ENCODE measurements around the gene SYT14. TPM values are rescaled to one million over a fixed set of nuclear protein-coding genes. Genes with fewer than 3 reads are reported as not detected.
"Not testable (repeated sequence)": the region's sequence is repeated elsewhere in the genome, so short reads cannot be mapped to it uniquely, and the experiment has no call there.

Gene SYT14
- total and polyA plus RNA-seq, 2 of the 4 experiments (the other 2 are of a cell fraction) = 0.14 to 1.3 TPM

DNA sequence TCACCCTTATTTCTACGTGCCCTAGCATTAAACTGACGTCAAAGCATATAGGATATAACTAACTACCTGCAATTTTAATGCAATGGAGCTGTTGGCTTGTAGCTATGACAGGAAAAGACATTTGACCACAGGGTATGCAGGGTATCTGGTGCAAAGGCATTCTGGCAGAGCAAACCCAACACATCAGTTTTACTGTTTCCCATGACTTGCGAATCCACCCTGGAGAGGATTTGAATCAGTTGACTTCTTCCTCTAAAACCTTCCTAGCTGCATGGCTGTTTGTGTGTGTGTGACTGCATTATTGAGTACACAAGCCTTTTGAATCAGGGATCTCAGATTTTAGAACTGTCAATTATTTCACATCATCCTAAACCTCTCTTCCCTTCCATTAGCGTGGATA, 41.7 kb upstream of the SYT14 start:
- Histone ChIP-seq H2AFZ (replicated peaks; ENCODE audit: low read length, poor library complexity) (no peak overlapping the region), H4K20me1 (ENCODE audit: insufficient read depth, low read length) (no peaks in the 10 kb centered on the region), H3K27ac (ENCODE audit: insufficient read depth, low read length) (no peak overlapping the region), H3K4ac (ENCODE audit: low read depth, low read length) (peak overlapping the region; percentile 75), H3K9me1 (ENCODE audit: insufficient read depth, low read length) (peaks cover 9% of the 10 kb centered on the region; the same call in 1 of the 2 replicates), H3K9me3 (ENCODE audit: control insufficient read depth, insufficient read depth, low read length) (no peaks in the 10 kb centered on the region), H2BK20ac (ENCODE audit: low read depth, low read length) (peak overlapping the region; percentile 93), H2AK5ac (ENCODE audit: low read depth, low read length) (peak overlapping the region; percentile 42; the same call in 1 of the 2 replicates), H2AK9ac (replicated peaks; ENCODE audit: low read depth, low read length, poor library complexity) (no peak overlapping the region), H3K9ac (ENCODE audit: low read depth, low read length) (no peak overlapping the region), H4K5ac (ENCODE audit: low read depth, low read length) (no peak overlapping the region), H3K56ac (ENCODE audit: extremely low read depth, insufficient read depth, low read length) (no peak overlapping the region), H4K8ac (ENCODE audit: low read depth in 2 of 2, low read length in 2 of 2) (peak overlapping the region in 1 of 2 experiments; percentile 67; a peak in 1 of 4 replicates), H3K23ac (ENCODE audit: low read depth, low read length) (peak overlapping the region; percentile 31; the same call in 1 of the 2 replicates), H2BK15ac (ENCODE audit: low read depth, low read length) (peak overlapping the region; percentile 33; the same call in 1 of the 3 replicates), H3K4me2 (ENCODE audit: low read depth, low read length) (no peak overlapping the region; the same call in 1 of the 2 replicates), H3K27me3 (ENCODE audit: control insufficient read depth, insufficient read depth, low read length) (no peaks in the 10 kb centered on the region), H3K4me1 (ENCODE audit: control insufficient read depth, insufficient read depth, low read length) (peaks cover 5% of the 10 kb centered on the region), H4K91ac (ENCODE audit: insufficient read depth, low read depth, low read length) (peak overlapping the region; percentile 31; the same call in 1 of the 2 replicates), H2BK5ac (ENCODE audit: low read depth, low read length, poor library complexity, severe bottlenecking) (peak overlapping the region; percentile 10), H3K18ac (ENCODE audit: low read depth, low read length) (no peak overlapping the region), H3K36me3 (ENCODE audit: control insufficient read depth, insufficient read depth, low read length) (no peaks in the 10 kb centered on the region), H3K14ac (replicated peaks; ENCODE audit: low read depth, low read length) (peak overlapping the region; percentile 83), H3K79me1 (ENCODE audit: low read depth in 1 of 2, low read length in 2 of 2) (no peaks in the 10 kb centered on the region), H2BK120ac (ENCODE audit: low read depth, low read length) (peak overlapping the region; percentile 78; the same call in 1 of the 2 replicates), H3K4me3 (ENCODE audit: insufficient read depth, low read depth, low read length) (no peak overlapping the region)
- ChIA-PET CTCF (no interaction called here), POLR2A (ENCODE audit: unreplicated experiment) (no interaction called here)
- no TSS peak for BruUV-seq (replicated peaks)
- in situ Hi-C loops (cut with MboI; ENCODE audit: low sequenced_read_pairs) = no loop called here
- TF ChIP-seq MAFK (IDR thresholded peaks at IDR 0.05; ENCODE audit: low read depth, low read length) (no peak), RCOR1 (IDR thresholded peaks at IDR 0.05; ENCODE audit: insufficient replicate concordance, low read length) (no peak), NFE2L2 (IDR thresholded peaks at IDR 0.05; ENCODE audit: low read depth, low read length) (no peak), MXI1 (IDR thresholded peaks at IDR 0.05; ENCODE audit: borderline replicate concordance, low read depth, low read length) (no peak), CEBPB (IDR thresholded peaks at IDR 0.05; ENCODE audit: low read depth, low read length) (no peak)
- intact Hi-C loops (cut with micrococcal nuclease) = no loop called here
- dilution Hi-C loops (cut with HindIII; ENCODE audit: low sequenced_read_pairs, unreplicated experiment) = no loop called here
- ATAC-seq (ENCODE audit: low read depth) (no peak), DNase-seq (peak; percentile 33)
- no CpG with 5 or more reads among the region's 4 CpGs for WGBS, 2 experiments (ENCODE audit: extremely low coverage in 2 of 2, insufficient read length in 1 of 2)

DNA sequence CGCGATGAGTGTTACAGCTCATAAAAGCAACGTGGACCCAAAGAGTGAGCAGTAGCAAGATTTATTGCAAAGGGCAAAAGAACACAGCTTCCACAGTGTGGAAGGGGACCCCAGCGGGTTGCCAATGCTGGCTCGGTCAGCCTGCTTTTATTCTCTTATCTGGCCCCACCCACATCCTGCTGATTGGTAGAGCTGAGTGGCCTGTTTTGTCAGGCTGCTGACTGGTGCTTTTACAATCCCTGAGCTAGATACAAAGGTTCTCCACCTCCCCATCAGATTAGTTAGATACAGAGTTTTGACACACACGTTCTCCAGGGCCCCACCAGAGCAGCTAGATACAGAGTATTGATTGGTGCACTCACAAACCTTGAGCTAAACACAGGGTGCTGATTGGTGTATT, 39.7 kb upstream of the SYT14 start:
- H3K4me1 ChIP-seq (ENCODE audit: control insufficient read depth, insufficient read depth, low read length); dilution Hi-C loops (cut with HindIII; ENCODE audit: low sequenced_read_pairs, unreplicated experiment); H3K4me2 ChIP-seq (ENCODE audit: low read depth, low read length); H3K9ac ChIP-seq (ENCODE audit: low read depth, low read length); H3K56ac ChIP-seq (ENCODE audit: extremely low read depth, insufficient read depth, low read length); ATAC-seq (ENCODE audit: low read depth); H3K79me1 ChIP-seq (ENCODE audit: low read depth in 1 of 2, low read length in 2 of 2); H3K9me3 ChIP-seq (ENCODE audit: control insufficient read depth, insufficient read depth, low read length); H2AK9ac ChIP-seq (replicated peaks; ENCODE audit: low read depth, low read length, poor library complexity); H3K27ac ChIP-seq (ENCODE audit: insufficient read depth, low read length); BruUV-seq (replicated peaks); in situ Hi-C loops (cut with MboI; ENCODE audit: low sequenced_read_pairs); H3K14ac ChIP-seq (replicated peaks; ENCODE audit: low read depth, low read length); H2AK5ac ChIP-seq (ENCODE audit: low read depth, low read length); H3K4me3 ChIP-seq (ENCODE audit: insufficient read depth, low read depth, low read length); H2BK20ac ChIP-seq (ENCODE audit: low read depth, low read length); H4K91ac ChIP-seq (ENCODE audit: insufficient read depth, low read depth, low read length); H3K27me3 ChIP-seq (ENCODE audit: control insufficient read depth, insufficient read depth, low read length); H3K4ac ChIP-seq (ENCODE audit: low read depth, low read length); H4K8ac ChIP-seq (ENCODE audit: low read depth in 2 of 2, low read length in 2 of 2); H2BK120ac ChIP-seq (ENCODE audit: low read depth, low read length); H3K36me3 ChIP-seq (ENCODE audit: control insufficient read depth, insufficient read depth, low read length); H3K9me1 ChIP-seq (ENCODE audit: insufficient read depth, low read length); H2BK5ac ChIP-seq (ENCODE audit: low read depth, low read length, poor library complexity, severe bottlenecking); H4K20me1 ChIP-seq (ENCODE audit: insufficient read depth, low read length); H2BK15ac ChIP-seq (ENCODE audit: low read depth, low read length); H4K5ac ChIP-seq (ENCODE audit: low read depth, low read length); CTCF ChIA-PET; H3K18ac ChIP-seq (ENCODE audit: low read depth, low read length); POLR2A ChIA-PET (ENCODE audit: unreplicated experiment); DNase-seq; H3K23ac ChIP-seq (ENCODE audit: low read depth, low read length); intact Hi-C loops (cut with micrococcal nuclease); H2AFZ ChIP-seq (replicated peaks; ENCODE audit: low read length, poor library complexity): not testable (repeated sequence)
- WGBS, 2 experiments (ENCODE audit: extremely low coverage in 2 of 2, insufficient read length in 1 of 2) = no CpG with 5 or more reads among the region's 6 CpGs
